ENCODE data around the gene TP53TG3D. TPM values are rescaled to one million over a fixed set of nuclear protein-coding genes. Genes with fewer than 3 reads are reported as not detected.
"Not testable (repeated sequence)": the region's sequence is repeated elsewhere in the genome, so short reads cannot be mapped to it uniquely, and the experiment has no call there.

Gene TP53TG3D
- polyA plus RNA-seq (2013, experiment 1 of 2) = not detected
- not detected for polyA plus RNA-seq (2013, experiment 2 of 2)

- not testable (repeated sequence) for H3K14ac ChIP-seq (ENCODE audit: low read length in 2 of 2); H3K36me3 ChIP-seq (ENCODE audit: control insufficient read depth in 1 of 2, insufficient read depth in 2 of 2, low read depth in 1 of 2, low read length in 2 of 2); H3K4me2 ChIP-seq (ENCODE audit: low read length, poor library complexity, severe bottlenecking); H3K18ac ChIP-seq (ENCODE audit: low read depth in 1 of 2, low read length in 2 of 2); H4K8ac ChIP-seq (ENCODE audit: low read length); H2BK12ac ChIP-seq (ENCODE audit: low read length in 2 of 2); H3K23ac ChIP-seq (ENCODE audit: low read length in 2 of 2); H4K91ac ChIP-seq (ENCODE audit: low read length); H3K79me1 ChIP-seq (replicated peaks; ENCODE audit: low read length, poor library complexity, severe bottlenecking); H3K4me3 ChIP-seq (ENCODE audit: insufficient read depth in 1 of 2, low read depth in 1 of 2, low read length in 2 of 2); H2AFZ ChIP-seq (ENCODE audit: low read depth, low read length); H2AK5ac ChIP-seq (ENCODE audit: low read length, severe bottlenecking); H3K9me3 ChIP-seq (ENCODE audit: control insufficient read depth, low read length); H2BK5ac ChIP-seq (ENCODE audit: low read depth, low read length, poor library complexity, severe bottlenecking); H3K4ac ChIP-seq (ENCODE audit: low read depth in 1 of 2, low read length in 2 of 2); H2BK120ac ChIP-seq (ENCODE audit: low read depth, low read length); DNase-seq; H3K27me3 ChIP-seq (ENCODE audit: control insufficient read depth in 1 of 2, insufficient read depth in 1 of 2, low read length in 2 of 2); H3K9ac ChIP-seq (ENCODE audit: low read length); H3K27ac ChIP-seq (ENCODE audit: low read length, poor library complexity, severe bottlenecking); H2BK15ac ChIP-seq (ENCODE audit: low read depth, poor library complexity, severe bottlenecking); H3K4me1 ChIP-seq (ENCODE audit: control insufficient read depth, insufficient read depth, low read depth, low read length)
- no CpG with 5 or more reads among the region's 26 CpGs for WGBS
These were observed at the start of gene TP53TG3D for GRCh38 chr16:32252986-32253385. Gene TP53TG3D, plus strand, starts transcription at chr16:32253286. Its CDS starts 68 bp downstream, at chr16:32253354.

GRCh38 chr16:32253507-32253906 is 421 bp downstream of the TP53TG3D start:
- H4K91ac ChIP-seq (ENCODE audit: low read length); H3K9ac ChIP-seq (ENCODE audit: low read length); H2BK15ac ChIP-seq (ENCODE audit: low read depth, poor library complexity, severe bottlenecking); H2BK120ac ChIP-seq (ENCODE audit: low read depth, low read length); H3K4me3 ChIP-seq (ENCODE audit: insufficient read depth in 1 of 2, low read depth in 1 of 2, low read length in 2 of 2); H3K27me3 ChIP-seq (ENCODE audit: control insufficient read depth in 1 of 2, insufficient read depth in 1 of 2, low read length in 2 of 2); H2AFZ ChIP-seq (ENCODE audit: low read depth, low read length); H3K14ac ChIP-seq (ENCODE audit: low read length in 2 of 2); H3K18ac ChIP-seq (ENCODE audit: low read depth in 1 of 2, low read length in 2 of 2); H3K9me3 ChIP-seq (ENCODE audit: control insufficient read depth, low read length); H2AK5ac ChIP-seq (ENCODE audit: low read length, severe bottlenecking); H2BK5ac ChIP-seq (ENCODE audit: low read depth, low read length, poor library complexity, severe bottlenecking); DNase-seq; H3K79me1 ChIP-seq (replicated peaks; ENCODE audit: low read length, poor library complexity, severe bottlenecking); H3K4me1 ChIP-seq (ENCODE audit: control insufficient read depth, insufficient read depth, low read depth, low read length); H3K4ac ChIP-seq (ENCODE audit: low read depth in 1 of 2, low read length in 2 of 2); H2BK12ac ChIP-seq (ENCODE audit: low read length in 2 of 2); H3K4me2 ChIP-seq (ENCODE audit: low read length, poor library complexity, severe bottlenecking); H4K8ac ChIP-seq (ENCODE audit: low read length); H3K36me3 ChIP-seq (ENCODE audit: control insufficient read depth in 1 of 2, insufficient read depth in 2 of 2, low read depth in 1 of 2, low read length in 2 of 2); H3K23ac ChIP-seq (ENCODE audit: low read length in 2 of 2); H3K27ac ChIP-seq (ENCODE audit: low read length, poor library complexity, severe bottlenecking): not testable (repeated sequence)
- no CpG with 5 or more reads among the region's 20 CpGs for WGBS

- H4K91ac ChIP-seq (ENCODE audit: low read length); H3K4me1 ChIP-seq (ENCODE audit: control insufficient read depth, insufficient read depth, low read depth, low read length); H3K14ac ChIP-seq (ENCODE audit: low read length in 2 of 2); H3K27ac ChIP-seq (ENCODE audit: low read length, poor library complexity, severe bottlenecking); H3K4me2 ChIP-seq (ENCODE audit: low read length, poor library complexity, severe bottlenecking); H4K8ac ChIP-seq (ENCODE audit: low read length); H3K4me3 ChIP-seq (ENCODE audit: insufficient read depth in 1 of 2, low read depth in 1 of 2, low read length in 2 of 2); H2BK5ac ChIP-seq (ENCODE audit: low read depth, low read length, poor library complexity, severe bottlenecking); H3K18ac ChIP-seq (ENCODE audit: low read depth in 1 of 2, low read length in 2 of 2); H3K36me3 ChIP-seq (ENCODE audit: control insufficient read depth in 1 of 2, insufficient read depth in 2 of 2, low read depth in 1 of 2, low read length in 2 of 2); H3K27me3 ChIP-seq (ENCODE audit: control insufficient read depth in 1 of 2, insufficient read depth in 1 of 2, low read length in 2 of 2); DNase-seq; H3K4ac ChIP-seq (ENCODE audit: low read depth in 1 of 2, low read length in 2 of 2); H3K23ac ChIP-seq (ENCODE audit: low read length in 2 of 2); H2BK12ac ChIP-seq (ENCODE audit: low read length in 2 of 2); H2BK120ac ChIP-seq (ENCODE audit: low read depth, low read length); H2BK15ac ChIP-seq (ENCODE audit: low read depth, poor library complexity, severe bottlenecking); H3K9me3 ChIP-seq (ENCODE audit: control insufficient read depth, low read length); H3K79me1 ChIP-seq (replicated peaks; ENCODE audit: low read length, poor library complexity, severe bottlenecking); H2AK5ac ChIP-seq (ENCODE audit: low read length, severe bottlenecking); H2AFZ ChIP-seq (ENCODE audit: low read depth, low read length); H3K9ac ChIP-seq (ENCODE audit: low read length): not testable (repeated sequence)
- WGBS = 67% methylated on average over 5 of the region's 5 CpGs
These were observed 8.4 kb downstream of the TP53TG3D start for GRCh38 chr16:32261526-32261925.

- H3K9ac ChIP-seq (ENCODE audit: low read length); H3K27ac ChIP-seq (ENCODE audit: low read length, poor library complexity, severe bottlenecking); H3K9me3 ChIP-seq (ENCODE audit: control insufficient read depth, low read length); H3K18ac ChIP-seq (ENCODE audit: low read depth in 1 of 2, low read length in 2 of 2); H2BK120ac ChIP-seq (ENCODE audit: low read depth, low read length); H3K23ac ChIP-seq (ENCODE audit: low read length in 2 of 2); H4K8ac ChIP-seq (ENCODE audit: low read length); H3K79me1 ChIP-seq (replicated peaks; ENCODE audit: low read length, poor library complexity, severe bottlenecking); H3K14ac ChIP-seq (ENCODE audit: low read length in 2 of 2); H3K4me3 ChIP-seq (ENCODE audit: insufficient read depth in 1 of 2, low read depth in 1 of 2, low read length in 2 of 2); H3K4me1 ChIP-seq (ENCODE audit: control insufficient read depth, insufficient read depth, low read depth, low read length); H2BK15ac ChIP-seq (ENCODE audit: low read depth, poor library complexity, severe bottlenecking); H3K36me3 ChIP-seq (ENCODE audit: control insufficient read depth in 1 of 2, insufficient read depth in 2 of 2, low read depth in 1 of 2, low read length in 2 of 2); H4K91ac ChIP-seq (ENCODE audit: low read length); H3K27me3 ChIP-seq (ENCODE audit: control insufficient read depth in 1 of 2, insufficient read depth in 1 of 2, low read length in 2 of 2); H2AK5ac ChIP-seq (ENCODE audit: low read length, severe bottlenecking); DNase-seq; H2BK12ac ChIP-seq (ENCODE audit: low read length in 2 of 2); H2AFZ ChIP-seq (ENCODE audit: low read depth, low read length); H2BK5ac ChIP-seq (ENCODE audit: low read depth, low read length, poor library complexity, severe bottlenecking); H3K4me2 ChIP-seq (ENCODE audit: low read length, poor library complexity, severe bottlenecking); H3K4ac ChIP-seq (ENCODE audit: low read depth in 1 of 2, low read length in 2 of 2): not testable (repeated sequence)
- 94% methylated on average over 5 of the region's 10 CpGs for WGBS
These were observed 10.5 kb downstream of the TP53TG3D start for GRCh38 chr16:32263552-32263951.
